ENCODE data around the gene TRIM52.

Gene TRIM52

GRCh38 chr5:181258576-181258975 is 2.4 kb downstream of the TRIM52 start:
- 83 to 86% methylated on average over 3 of the region's 3 CpGs for WGBS, 2 experiments
- Histone ChIP-seq H3K4me1 (ENCODE audit: control insufficient read depth, insufficient read depth, low read length) (peaks cover 8% of the 10 kb centered on the region), H3K27me3 (ENCODE audit: control insufficient read depth, insufficient read depth, low read length, poor library complexity, severe bottlenecking) (no peaks in the 10 kb centered on the region), H3K9me3 (ENCODE audit: control insufficient read depth, low read length) (no peaks in the 10 kb centered on the region), H3K27ac (ENCODE audit: insufficient read depth, low read depth, low read length, poor library complexity, severe bottlenecking) (no peak overlapping the region), H3K36me3 (ENCODE audit: control insufficient read depth, insufficient read depth, low read length) (peaks cover 9% of the 10 kb centered on the region), H3K4me3 (ENCODE audit: insufficient read depth, low read depth, low read length) (no peak overlapping the region)

GRCh38 chr5:181255836-181256578 is 4.9 kb downstream of the TRIM52 start:
- no peaks in the 10 kb centered on the region for H3K27me3 ChIP-seq (ENCODE audit: control insufficient read depth, insufficient read depth, low read length, poor library complexity, severe bottlenecking)
- no peaks in the 10 kb centered on the region for H3K9me3 ChIP-seq (ENCODE audit: control insufficient read depth, low read length)
- peaks cover 8% of the 10 kb centered on the region for H3K4me1 ChIP-seq (ENCODE audit: control insufficient read depth, insufficient read depth, low read length)
- H3K4me3 ChIP-seq (ENCODE audit: insufficient read depth, low read depth, low read length), result no peak overlapping the region
- no peak overlapping the region for H3K27ac ChIP-seq (ENCODE audit: insufficient read depth, low read depth, low read length, poor library complexity, severe bottlenecking)
- WGBS, 2 experiments, result 95% methylated on average over 7 of the region's 7 CpGs
- peaks cover 9% of the 10 kb centered on the region for H3K36me3 ChIP-seq (ENCODE audit: control insufficient read depth, insufficient read depth, low read length)

GRCh38 chr5:181255276-181255675 is 5.7 kb downstream of the TRIM52 start:
- Histone ChIP-seq H3K27ac (ENCODE audit: insufficient read depth, low read depth, low read length, poor library complexity, severe bottlenecking) (no peak overlapping the region), H3K4me1 (ENCODE audit: control insufficient read depth, insufficient read depth, low read length) (peaks cover 8% of the 10 kb centered on the region), H3K36me3 (ENCODE audit: control insufficient read depth, insufficient read depth, low read length) (peaks cover 9% of the 10 kb centered on the region), H3K4me3 (ENCODE audit: insufficient read depth, low read depth, low read length) (no peak overlapping the region), H3K27me3 (ENCODE audit: control insufficient read depth, insufficient read depth, low read length, poor library complexity, severe bottlenecking) (no peaks in the 10 kb centered on the region), H3K9me3 (ENCODE audit: control insufficient read depth, low read length) (no peaks in the 10 kb centered on the region)
- WGBS, 2 experiments, result 89 to 97% methylated on average over 1 of the region's 1 CpG

- Histone ChIP-seq H3K4me1 (ENCODE audit: control insufficient read depth, insufficient read depth, low read length) (peaks cover 7% of the 10 kb centered on the region), H3K36me3 (ENCODE audit: control insufficient read depth, insufficient read depth, low read length) (peaks cover under 1% of the 10 kb centered on the region), H3K4me3 (ENCODE audit: insufficient read depth, low read depth, low read length) (peak overlapping the region; percentile 84), H3K27me3 (ENCODE audit: control insufficient read depth, insufficient read depth, low read length, poor library complexity, severe bottlenecking) (no peaks in the 10 kb centered on the region), H3K27ac (ENCODE audit: insufficient read depth, low read depth, low read length, poor library complexity, severe bottlenecking) (no peak overlapping the region), H3K9me3 (ENCODE audit: control insufficient read depth, low read length) (no peaks in the 10 kb centered on the region)
- 79 to 93% methylated on average over 4 of the region's 4 CpGs for WGBS, 2 experiments
Measured at GRCh38 chr5:181248277-181248676, 12.7 kb downstream of the TRIM52 start.

- H3K4me1 ChIP-seq (ENCODE audit: control insufficient read depth, insufficient read depth, low read length), result peaks cover 12% of the 10 kb centered on the region
- H3K36me3 ChIP-seq (ENCODE audit: control insufficient read depth, insufficient read depth, low read length), result peaks cover 9% of the 10 kb centered on the region
- H3K4me3 ChIP-seq (ENCODE audit: insufficient read depth, low read depth, low read length), result peak overlapping the region; percentile 84
- WGBS, 2 experiments, result 0% methylated on average over 55 of the region's 55 CpGs
- H3K27ac ChIP-seq (ENCODE audit: insufficient read depth, low read depth, low read length, poor library complexity, severe bottlenecking), result peak overlapping the region; percentile 74
- no peaks in the 10 kb centered on the region for H3K27me3 ChIP-seq (ENCODE audit: control insufficient read depth, insufficient read depth, low read length, poor library complexity, severe bottlenecking)
- no peaks in the 10 kb centered on the region for H3K9me3 ChIP-seq (ENCODE audit: control insufficient read depth, low read length)
Measured at GRCh38 chr5:181246276-181247049, 14.5 kb downstream of the TRIM52 start.

GRCh38 chr5:181245427-181246275 is 15.3 kb downstream of the TRIM52 start:
- H3K9me3 ChIP-seq (ENCODE audit: control insufficient read depth, low read length), result no peaks in the 10 kb centered on the region
- H3K27me3 ChIP-seq (ENCODE audit: control insufficient read depth, insufficient read depth, low read length, poor library complexity, severe bottlenecking), result no peaks in the 10 kb centered on the region
- H3K36me3 ChIP-seq (ENCODE audit: control insufficient read depth, insufficient read depth, low read length), result peaks cover 17% of the 10 kb centered on the region
- WGBS, 2 experiments, result 32 to 33% methylated on average over 34 of the region's 34 CpGs
- peak overlapping the region; percentile 84 for H3K4me3 ChIP-seq (ENCODE audit: insufficient read depth, low read depth, low read length)
- peaks cover 12% of the 10 kb centered on the region for H3K4me1 ChIP-seq (ENCODE audit: control insufficient read depth, insufficient read depth, low read length)
- no peak overlapping the region for H3K27ac ChIP-seq (ENCODE audit: insufficient read depth, low read depth, low read length, poor library complexity, severe bottlenecking)

GRCh38 chr5:181243564-181244343 is 17.2 kb downstream of the TRIM52 start, which contains the start of gene RACK1:
TSS of gene RACK1 (minus strand) at chr5:181243906. CDS start at chr5:181243800, 106 bp downstream.
- Histone ChIP-seq H3K9me3 (ENCODE audit: control insufficient read depth, low read length) (no peaks in the 10 kb centered on the region), H3K4me1 (ENCODE audit: control insufficient read depth, insufficient read depth, low read length) (peaks cover 7% of the 10 kb centered on the region), H3K4me3 (ENCODE audit: insufficient read depth, low read depth, low read length) (peak within 1 kb of the TSS; percentile 91), H3K27me3 (ENCODE audit: control insufficient read depth, insufficient read depth, low read length, poor library complexity, severe bottlenecking) (no peaks in the 10 kb centered on the region), H3K27ac (ENCODE audit: insufficient read depth, low read depth, low read length, poor library complexity, severe bottlenecking) (peak within 1 kb of the TSS; percentile 95), H3K36me3 (ENCODE audit: control insufficient read depth, insufficient read depth, low read length) (peaks cover 30% of the 10 kb centered on the region)
- 0% methylated on average over 50 of the region's 50 CpGs for WGBS, 2 experiments

GRCh38 chr5:181243018-181243563 is 17.9 kb downstream of the TRIM52 start:
- Histone ChIP-seq H3K27me3 (ENCODE audit: control insufficient read depth, insufficient read depth, low read length, poor library complexity, severe bottlenecking) (no peaks in the 10 kb centered on the region), H3K27ac (ENCODE audit: insufficient read depth, low read depth, low read length, poor library complexity, severe bottlenecking) (peak overlapping the region; percentile 95), H3K4me3 (ENCODE audit: insufficient read depth, low read depth, low read length) (peak overlapping the region; percentile 91), H3K4me1 (ENCODE audit: control insufficient read depth, insufficient read depth, low read length) (peaks cover 6% of the 10 kb centered on the region), H3K9me3 (ENCODE audit: control insufficient read depth, low read length) (no peaks in the 10 kb centered on the region), H3K36me3 (ENCODE audit: control insufficient read depth, insufficient read depth, low read length) (peaks cover 37% of the 10 kb centered on the region)
- WGBS, 2 experiments, result 0% methylated on average over 25 of the region's 25 CpGs

GRCh38 chr5:181242031-181242451 is 18.9 kb downstream of the TRIM52 start:
- H3K4me1 ChIP-seq (ENCODE audit: control insufficient read depth, insufficient read depth, low read length), result peaks cover 6% of the 10 kb centered on the region
- H3K9me3 ChIP-seq (ENCODE audit: control insufficient read depth, low read length), result no peaks in the 10 kb centered on the region
- WGBS, 2 experiments, result 61 to 70% methylated on average over 6 of the region's 6 CpGs
- peaks cover 46% of the 10 kb centered on the region for H3K36me3 ChIP-seq (ENCODE audit: control insufficient read depth, insufficient read depth, low read length)
- no peaks in the 10 kb centered on the region for H3K27me3 ChIP-seq (ENCODE audit: control insufficient read depth, insufficient read depth, low read length, poor library complexity, severe bottlenecking)
- peak overlapping the region; percentile 91 for H3K4me3 ChIP-seq (ENCODE audit: insufficient read depth, low read depth, low read length)
- H3K27ac ChIP-seq (ENCODE audit: insufficient read depth, low read depth, low read length, poor library complexity, severe bottlenecking), result no peak overlapping the region

Data from ectodermal cell (in vitro differentiated cells).